ENCODE results near the gene MRM2.

MRM2 gene

GRCh38 chr7:2220030-2220429 is 22.0 kb downstream of the MRM2 start:
- no peak for DNase-seq

- no peak for DNase-seq
Observed at GRCh38 chr7:2219606-2220005, 22.4 kb downstream of the MRM2 start.

GRCh38 chr7:2219136-2219535 is 22.9 kb downstream of the MRM2 start:
- no peak for DNase-seq

- no peak for DNase-seq
Observed at GRCh38 chr7:2218444-2218785, 23.6 kb downstream of the MRM2 start.

GRCh38 chr7:2217716-2218443 is 24.1 kb downstream of the MRM2 start:
- no peak for DNase-seq

GRCh38 chr7:2217206-2217605 is 24.8 kb downstream of the MRM2 start:
- DNase-seq = no peak

GRCh38 chr7:2215851-2216250 is 26.2 kb downstream of the MRM2 start:
- DNase-seq = no peak

- no peak for DNase-seq
Observed at GRCh38 chr7:2214636-2215035, 27.4 kb downstream of the MRM2 start.

GRCh38 chr7:2213551-2214215 is 28.3 kb downstream of the MRM2 start:
- DNase-seq = no peak

GRCh38 chr7:2212906-2213305 is 29.1 kb downstream of the MRM2 start:
- DNase-seq = no peak

GRCh38 chr7:2211926-2212325 is 30.1 kb downstream of the MRM2 start:
- no peak for DNase-seq

GRCh38 chr7:2211259-2211880 is 30.6 kb downstream of the MRM2 start:
- DNase-seq = no peak

GRCh38 chr7:2210551-2211258 is 31.3 kb downstream of the MRM2 start:
- no peak for DNase-seq

- no peak for DNase-seq
Observed at GRCh38 chr7:2209961-2210323, 32.1 kb downstream of the MRM2 start.

GRCh38 chr7:2209146-2209960 is 32.7 kb downstream of the MRM2 start:
- no peak for DNase-seq

- DNase-seq = no peak
Observed at GRCh38 chr7:2208712-2209111, 33.3 kb downstream of the MRM2 start.

- no peak for DNase-seq
Observed at GRCh38 chr7:2205036-2205780, 36.8 kb downstream of the MRM2 start.

- DNase-seq = no peak
Observed at GRCh38 chr7:2204446-2204845, 37.6 kb downstream of the MRM2 start.

- no peak for DNase-seq
Observed at GRCh38 chr7:2203766-2204300, 38.2 kb downstream of the MRM2 start.

- DNase-seq = no peak
Observed at GRCh38 chr7:2202901-2203765, 38.9 kb downstream of the MRM2 start.

- no peak for DNase-seq
Observed at GRCh38 chr7:2202361-2202761, 39.6 kb downstream of the MRM2 start.
